Measurements from ENCODE around the gene ABCC2.

ABCC2 gene

GRCh38 chr10:99760321-99760720, 22.1 kb upstream of the ABCC2 start:
- H3K4me3 ChIP-seq (ENCODE audit: low read depth, low read length), result no peak overlapping the region
- no peak for TF ChIP-seq CTCF (IDR thresholded peaks at IDR 0.05; ENCODE audit: borderline replicate concordance, insufficient read depth, low read depth, low read length)

GRCh38 chr10:99761365-99761764, 21.1 kb upstream of the ABCC2 start:
- no peak for TF ChIP-seq CTCF (IDR thresholded peaks at IDR 0.05; ENCODE audit: borderline replicate concordance, insufficient read depth, low read depth, low read length)
- no peak overlapping the region for H3K4me3 ChIP-seq (ENCODE audit: low read depth, low read length)

GRCh38 chr10:99765672-99766301, 16.7 kb upstream of the ABCC2 start:
- no peak overlapping the region for H3K4me3 ChIP-seq (ENCODE audit: low read depth, low read length)
- TF ChIP-seq CTCF (IDR thresholded peaks at IDR 0.05; ENCODE audit: borderline replicate concordance, insufficient read depth, low read depth, low read length), result no peak

- H3K4me3 ChIP-seq (ENCODE audit: low read depth, low read length), result no peak overlapping the region
- TF ChIP-seq CTCF (IDR thresholded peaks at IDR 0.05; ENCODE audit: borderline replicate concordance, insufficient read depth, low read depth, low read length), result no peak
Measured at GRCh38 chr10:99766302-99766681, 16.1 kb upstream of the ABCC2 start.

- TF ChIP-seq CTCF (IDR thresholded peaks at IDR 0.05; ENCODE audit: borderline replicate concordance, insufficient read depth, low read depth, low read length), result no peak
- H3K4me3 ChIP-seq (ENCODE audit: low read depth, low read length), result no peak overlapping the region
Measured at GRCh38 chr10:99767901-99768300, 14.5 kb upstream of the ABCC2 start.

- no peak overlapping the region for H3K4me3 ChIP-seq (ENCODE audit: low read depth, low read length)
- TF ChIP-seq CTCF (IDR thresholded peaks at IDR 0.05; ENCODE audit: borderline replicate concordance, insufficient read depth, low read depth, low read length), result no peak
Measured at GRCh38 chr10:99768556-99768955, 13.9 kb upstream of the ABCC2 start.

- TF ChIP-seq CTCF (IDR thresholded peaks at IDR 0.05; ENCODE audit: borderline replicate concordance, insufficient read depth, low read depth, low read length), result no peak
- H3K4me3 ChIP-seq (ENCODE audit: low read depth, low read length), result no peak overlapping the region
Measured at GRCh38 chr10:99769706-99770105, 12.7 kb upstream of the ABCC2 start.

Measured in GM12875 (cell line).